Smooth muscle cell (in vitro differentiated cells): ENCODE data around the gene PIGN. TPM values are rescaled to one million over a fixed set of nuclear protein-coding genes. Genes with fewer than 3 reads are reported as not detected.

Source experiments
- DNase-seq: peaks from one replicate; lab custom pipeline; 2025; ENCODE audit not compliant: unreplicated experiment; lab: John Stamatoyannopoulos, UW
- H2AFZ ChIP-seq: fragments of 200-600 bp; sonication (generic); 2 replicates; pipeline ENCODE4 v1.6.0; 2016; ENCODE audit warnings: antibody characterized with exemption, low read depth, mild to moderate bottlenecking
- H3F3A ChIP-seq: fragments of 200-600 bp; sonication (generic); 2 replicates; pipeline ENCODE4 v1.6.0; 2017; ENCODE audit warnings: antibody characterized with exemption, low read depth
- H3K27ac ChIP-seq: fragments of 200-600 bp; sonication (generic); 2 replicates; pipeline ENCODE4 v1.5.1; 2016; ENCODE audit warnings: low read depth, mild to moderate bottlenecking
- H3K27me3 ChIP-seq: fragments of 200-600 bp; sonication (generic); 2 replicates; pipeline ENCODE4 v1.6.1; 2016; ENCODE audit warnings: low read depth, mild to moderate bottlenecking
- H3K36me3 ChIP-seq: fragments of 200-600 bp; sonication (generic); 2 replicates; pipeline ENCODE4 v1.5.1; 2016; ENCODE audit warnings: low read depth
- H3K4me1 ChIP-seq: fragments of 200-600 bp; sonication (generic); 2 replicates; pipeline ENCODE4 v1.5.1; 2016; ENCODE audit warnings: low read depth
- H3K4me2 ChIP-seq: fragments of 200-600 bp; sonication (generic); 2 replicates; pipeline ENCODE4 v1.6.0; 2016; ENCODE audit warnings: mild to moderate bottlenecking
- H3K4me3 ChIP-seq: fragments of 200-600 bp; sonication (generic); 2 replicates; pipeline ENCODE4 v1.5.1; 2016; ENCODE audit warnings: mild to moderate bottlenecking
- H3K79me2 ChIP-seq: fragments of 200-600 bp; sonication (generic); 2 replicates; pipeline ENCODE4 v1.6.0; 2016; ENCODE audit warnings: low read depth, mild to moderate bottlenecking
- H3K9ac ChIP-seq: fragments of 200-600 bp; sonication (generic); 2 replicates; pipeline ENCODE4 v1.6.0; 2016; ENCODE audit warnings: low read depth
- H3K9me3 ChIP-seq: fragments of 200-600 bp; sonication (generic); replicated peaks from 2 replicates; pipeline ENCODE4 v1.5.1; 2016; ENCODE audit warnings: low read depth
- H4K20me1 ChIP-seq: fragments of 200-600 bp; sonication (generic); 2 replicates; pipeline ENCODE4 v1.6.0; 2016; ENCODE audit warnings: low read depth
- CTCF ChIP-seq: fragments of 200-600 bp; sonication (generic); IDR thresholded peaks from 2 replicates; pipeline ENCODE4 v1.5.1; 2017; ENCODE audit warnings: borderline replicate concordance, mild to moderate bottlenecking, antibody characterized with exemption; ENCODE audit not compliant: insufficient read depth, poor library complexity, severe bottlenecking
- WGBS: methylation state at CpG from one replicate; pipeline ENCODE4 v1.1.7; 2016; ENCODE audit warnings: low lambda C conversion rate; 5-methylcytosine and 5-hydroxymethylcytosine counted together
- polyA plus RNA-seq: library from polyadenylated mRNA; unstranded; fragments of >200 nt; fragmentation: Nextera tagmentation; extraction: Ambion mirVana; gene quantifications from 2 replicates; pipeline ENCODE4 v1.2.1, GENCODE V29; 2016
- total RNA-seq: library from RNA; depleted of rRNA; stranded (reverse); fragments of >200 nt; gene quantifications from 2 replicates; pipeline ENCODE4 v1.2.3, GENCODE V29; 2014

PIGN gene
- total and polyA plus RNA-seq, 2 experiments from 2014 or later: 14.3 to 31.8 TPM

DNA sequence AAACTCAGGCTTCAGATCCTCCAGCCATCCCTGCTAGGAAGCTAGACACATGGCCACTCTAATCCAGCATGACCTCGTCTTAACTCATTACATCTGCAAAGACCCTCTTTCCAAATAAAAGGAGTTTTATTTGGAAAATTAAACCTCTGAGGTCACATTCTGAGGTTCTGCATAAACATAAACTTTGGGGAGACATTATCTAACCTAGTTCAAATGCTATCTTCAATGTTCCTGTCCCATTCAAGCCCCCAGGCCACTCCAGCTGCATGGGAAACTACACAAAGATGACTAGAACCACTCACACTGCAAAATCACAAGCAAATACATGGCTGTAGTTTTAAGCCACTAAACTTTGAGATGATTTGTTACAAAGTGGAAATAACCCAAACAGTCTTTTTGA is 195.0 kb downstream of the PIGN start:
- peak overlapping the region; percentile 52 for H2AFZ ChIP-seq
- peak overlapping the region; percentile 70 for H3K4me2 ChIP-seq
- H3K27ac ChIP-seq: peak overlapping the region; percentile 90
- H3K9ac ChIP-seq: peak overlapping the region; percentile 11
- H3K27me3 ChIP-seq: no peaks in the 10 kb centered on the region
- H3K4me3 ChIP-seq: no peak overlapping the region
- TF ChIP-seq CTCF: no peak
- no peaks in the 10 kb centered on the region for H3K79me2 ChIP-seq
- H3K36me3 ChIP-seq: no peaks in the 10 kb centered on the region
- H4K20me1 ChIP-seq: no peaks in the 10 kb centered on the region
- H3F3A ChIP-seq: peaks cover 11% of the 10 kb centered on the region
- no peak for DNase-seq
- no peaks in the 10 kb centered on the region for H3K9me3 ChIP-seq
- peaks cover 15% of the 10 kb centered on the region for H3K4me1 ChIP-seq
- WGBS: 26% methylated on average over 1 of the region's 1 CpG

- Histone ChIP-seq H3K27ac (peak overlapping the region; percentile 90), H3K4me3 (no peak overlapping the region), H3K4me2 (peak overlapping the region; percentile 70), H3K27me3 (no peaks in the 10 kb centered on the region), H3K36me3 (no peaks in the 10 kb centered on the region), H3K9me3 (no peaks in the 10 kb centered on the region), H3K4me1 (peaks cover 15% of the 10 kb centered on the region), H4K20me1 (no peaks in the 10 kb centered on the region), H3K9ac (peak overlapping the region; percentile 11), H2AFZ (no peak overlapping the region), H3F3A (peaks cover 11% of the 10 kb centered on the region), H3K79me2 (no peaks in the 10 kb centered on the region)
- 64% methylated on average over 3 of the region's 3 CpGs for WGBS
- no peak for TF ChIP-seq CTCF
- DNase-seq: no peak
Measured at GRCh38 chr18:61991201-61991600, 195.7 kb downstream of the PIGN start.

Other genes with a start within 250 kb of the PIGN start
- gene RELCH, start 199 bp upstream of the PIGN start, total RNA-seq: 17.2 and 19.2 TPM in 2 replicates
- 3.6 and 4.5 TPM in 2 replicates for gene RELCH, start 199 bp upstream of the PIGN start, polyA plus RNA-seq
- gene TNFRSF11A, start 138.3 kb upstream of the PIGN start, total RNA-seq: under 0.01 TPM in 1 of 2 replicates, not detected in the other
- 0.52 TPM in 1 of 2 replicates, not detected in the other for gene TNFRSF11A, start 138.3 kb upstream of the PIGN start, polyA plus RNA-seq